Ishikawa (cell line): ENCODE results near the gene CCDC146.

Source experiments
- CEBPB ChIP-seq: IDR thresholded peaks from 2 replicates; pipeline ENCODE4 v1.6.1; 2012
- CREB1 ChIP-seq: IDR thresholded peaks from 2 replicates; pipeline ENCODE4 v1.6.1; 2012; ENCODE audit warnings: low read depth
- EGR1 ChIP-seq: IDR thresholded peaks from 2 replicates; pipeline ENCODE4 v1.6.1; 2012
- EP300 ChIP-seq: IDR thresholded peaks from 2 replicates; pipeline ENCODE4 v1.6.1; 2012; ENCODE audit warnings: borderline replicate concordance
- FOXM1 ChIP-seq: IDR thresholded peaks from 2 replicates; pipeline ENCODE4 v1.6.1; 2012; ENCODE audit warnings: low read depth, borderline replicate concordance
- NFIC ChIP-seq: IDR thresholded peaks from 2 replicates; pipeline ENCODE4 v1.6.1; 2012
- RAD21 ChIP-seq: IDR thresholded peaks from 2 replicates; pipeline ENCODE4 v1.6.1; 2012; ENCODE audit warnings: low read depth
- TAF1 ChIP-seq: IDR thresholded peaks from 2 replicates; pipeline ENCODE4 v1.6.1; 2012; ENCODE audit warnings: low read depth, mild to moderate bottlenecking
- TCF12 ChIP-seq: IDR thresholded peaks from 2 replicates; pipeline ENCODE4 v1.6.1; 2012; ENCODE audit warnings: low read depth
- TEAD4 ChIP-seq: IDR thresholded peaks from 2 replicates; pipeline ENCODE4 v1.6.1; 2012
- YY1 ChIP-seq: IDR thresholded peaks from 2 replicates; pipeline ENCODE4 v1.6.1; 2012; ENCODE audit warnings: low read depth
- ZBTB7A ChIP-seq: IDR thresholded peaks from 2 replicates; pipeline ENCODE4 v1.6.1; 2012; ENCODE audit warnings: low read depth
- TF ChIP-seq, protein P1 (sequence below): IDR thresholded peaks from 2 replicates; pipeline ENCODE4 v1.6.1; 2012
- TF ChIP-seq, protein P2 (sequence below): IDR thresholded peaks from 2 replicates; pipeline ENCODE4 v1.6.1; 2012; ENCODE audit warnings: low read depth, mild to moderate bottlenecking
- TF ChIP-seq, protein P3 (sequence below): IDR thresholded peaks from 2 replicates; pipeline ENCODE4 v1.6.1; 2012

CCDC146 gene

DNA sequence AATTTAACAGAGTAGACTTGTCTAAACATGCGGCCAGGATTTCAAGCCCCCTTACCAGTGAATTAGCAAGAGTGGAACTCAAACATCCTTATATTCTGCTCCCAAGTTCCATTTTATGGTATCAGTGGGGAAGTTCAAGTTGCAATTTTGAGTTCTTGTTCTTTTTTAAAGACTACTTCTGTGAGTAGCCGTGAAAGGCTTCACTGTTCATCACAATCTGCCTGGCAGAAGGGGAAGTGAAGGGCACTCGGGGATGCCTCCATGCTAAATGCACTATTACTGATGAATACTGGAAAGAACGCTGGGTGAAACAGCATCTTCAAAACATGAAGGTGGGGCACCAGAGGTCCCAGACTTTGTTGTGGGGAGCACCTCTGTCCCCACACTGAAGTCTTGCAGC, 99.7 kb downstream of the CCDC146 start:
- TF ChIP-seq TEAD4 (no peak), TCF12 (no peak), CEBPB (no peak), YY1 (no peak), RAD21 (no peak), EGR1 (no peak), TAF1 (no peak), NFIC (no peak), FOXM1 (no peak), EP300 (no peak), CREB1 (no peak), ZBTB7A (no peak)
- TF ChIP-seq, protein P1, sequence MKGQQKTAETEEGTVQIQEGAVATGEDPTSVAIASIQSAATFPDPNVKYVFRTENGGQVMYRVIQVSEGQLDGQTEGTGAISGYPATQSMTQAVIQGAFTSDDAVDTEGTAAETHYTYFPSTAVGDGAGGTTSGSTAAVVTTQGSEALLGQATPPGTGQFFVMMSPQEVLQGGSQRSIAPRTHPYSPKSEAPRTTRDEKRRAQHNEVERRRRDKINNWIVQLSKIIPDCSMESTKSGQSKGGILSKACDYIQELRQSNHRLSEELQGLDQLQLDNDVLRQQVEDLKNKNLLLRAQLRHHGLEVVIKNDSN, result no peak
- TF ChIP-seq, protein P2, sequence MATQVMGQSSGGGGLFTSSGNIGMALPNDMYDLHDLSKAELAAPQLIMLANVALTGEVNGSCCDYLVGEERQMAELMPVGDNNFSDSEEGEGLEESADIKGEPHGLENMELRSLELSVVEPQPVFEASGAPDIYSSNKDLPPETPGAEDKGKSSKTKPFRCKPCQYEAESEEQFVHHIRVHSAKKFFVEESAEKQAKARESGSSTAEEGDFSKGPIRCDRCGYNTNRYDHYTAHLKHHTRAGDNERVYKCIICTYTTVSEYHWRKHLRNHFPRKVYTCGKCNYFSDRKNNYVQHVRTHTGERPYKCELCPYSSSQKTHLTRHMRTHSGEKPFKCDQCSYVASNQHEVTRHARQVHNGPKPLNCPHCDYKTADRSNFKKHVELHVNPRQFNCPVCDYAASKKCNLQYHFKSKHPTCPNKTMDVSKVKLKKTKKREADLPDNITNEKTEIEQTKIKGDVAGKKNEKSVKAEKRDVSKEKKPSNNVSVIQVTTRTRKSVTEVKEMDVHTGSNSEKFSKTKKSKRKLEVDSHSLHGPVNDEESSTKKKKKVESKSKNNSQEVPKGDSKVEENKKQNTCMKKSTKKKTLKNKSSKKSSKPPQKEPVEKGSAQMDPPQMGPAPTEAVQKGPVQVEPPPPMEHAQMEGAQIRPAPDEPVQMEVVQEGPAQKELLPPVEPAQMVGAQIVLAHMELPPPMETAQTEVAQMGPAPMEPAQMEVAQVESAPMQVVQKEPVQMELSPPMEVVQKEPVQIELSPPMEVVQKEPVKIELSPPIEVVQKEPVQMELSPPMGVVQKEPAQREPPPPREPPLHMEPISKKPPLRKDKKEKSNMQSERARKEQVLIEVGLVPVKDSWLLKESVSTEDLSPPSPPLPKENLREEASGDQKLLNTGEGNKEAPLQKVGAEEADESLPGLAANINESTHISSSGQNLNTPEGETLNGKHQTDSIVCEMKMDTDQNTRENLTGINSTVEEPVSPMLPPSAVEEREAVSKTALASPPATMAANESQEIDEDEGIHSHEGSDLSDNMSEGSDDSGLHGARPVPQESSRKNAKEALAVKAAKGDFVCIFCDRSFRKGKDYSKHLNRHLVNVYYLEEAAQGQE, result no peak
- TF ChIP-seq, protein P3, sequence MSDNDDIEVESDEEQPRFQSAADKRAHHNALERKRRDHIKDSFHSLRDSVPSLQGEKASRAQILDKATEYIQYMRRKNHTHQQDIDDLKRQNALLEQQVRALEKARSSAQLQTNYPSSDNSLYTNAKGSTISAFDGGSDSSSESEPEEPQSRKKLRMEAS, result no peak

DNA sequence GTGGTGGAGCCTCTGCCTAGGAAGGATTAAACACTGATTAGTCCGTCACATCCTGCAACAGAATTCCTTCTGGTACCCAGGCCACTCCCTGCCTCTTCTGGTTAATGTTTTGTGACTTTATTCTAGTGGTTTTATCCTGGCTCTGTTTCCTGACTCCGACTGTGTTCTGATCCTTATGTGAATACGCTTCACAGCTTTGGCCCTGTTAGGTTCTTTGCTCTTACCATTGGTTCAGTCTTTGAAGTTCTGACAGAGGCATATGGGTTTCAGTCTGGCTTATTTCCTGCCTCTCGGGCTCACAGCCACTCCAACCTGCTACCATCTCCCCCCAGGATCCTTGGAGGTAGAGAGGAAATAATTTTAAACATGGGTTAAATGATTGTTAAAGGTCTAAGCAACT, 100.4 kb downstream of the CCDC146 start:
- no peak for TF ChIP-seq TAF1
- TF ChIP-seq ZBTB7A, result no peak
- TF ChIP-seq, protein P2, result no peak
- TF ChIP-seq EP300, result no peak
- TF ChIP-seq TCF12, result no peak
- no peak for TF ChIP-seq EGR1
- TF ChIP-seq NFIC, result no peak
- TF ChIP-seq CREB1, result no peak
- TF ChIP-seq, protein P3, result no peak
- no peak for TF ChIP-seq YY1
- no peak for TF ChIP-seq FOXM1
- TF ChIP-seq RAD21, result no peak
- TF ChIP-seq, protein P1, result no peak
- no peak for TF ChIP-seq CEBPB
- TF ChIP-seq TEAD4, result no peak

DNA sequence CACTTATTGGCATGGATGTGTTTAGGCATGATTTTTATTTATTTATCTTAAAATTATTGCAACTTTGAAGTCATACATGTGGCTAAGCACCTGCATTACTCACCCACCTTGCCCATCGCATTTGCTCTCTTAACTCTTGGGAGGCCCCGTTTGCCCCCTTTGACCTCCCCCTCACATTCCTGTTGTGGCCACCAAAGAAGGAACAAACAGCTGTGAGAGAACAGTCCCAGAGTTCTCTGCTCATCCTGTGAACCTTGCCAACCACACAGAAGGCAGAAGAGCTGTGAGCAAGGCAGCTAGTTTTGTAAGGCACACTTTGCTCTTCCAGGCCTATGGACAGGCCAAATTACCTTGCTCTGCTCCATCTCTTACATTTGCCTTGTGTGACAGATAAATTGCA, 100.8 kb downstream of the CCDC146 start:
- no peak for TF ChIP-seq TEAD4
- TF ChIP-seq ZBTB7A, result no peak
- TF ChIP-seq, protein P3, result no peak

DNA sequence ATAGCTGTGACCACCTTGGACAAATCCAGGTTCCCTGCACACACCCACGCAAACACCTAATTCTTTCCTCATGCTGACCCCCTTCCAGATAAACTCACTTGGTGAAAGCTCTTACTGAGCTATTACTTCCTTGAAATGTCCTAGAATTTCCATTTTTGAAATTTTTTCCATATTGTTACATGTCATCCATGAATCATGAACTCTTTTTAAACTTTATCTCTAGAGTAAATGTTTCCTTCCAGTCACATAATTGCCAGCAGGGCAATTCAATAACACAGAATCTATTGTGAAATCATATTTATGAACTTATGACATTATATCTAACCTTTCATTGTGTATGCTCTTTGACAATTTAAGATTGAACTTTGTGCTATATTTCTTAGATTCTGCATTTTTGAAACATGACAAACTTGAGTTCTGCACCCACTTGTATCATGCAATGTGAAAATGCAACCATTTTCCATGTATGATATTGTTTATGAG, 104.0 kb downstream of the CCDC146 start:
- no peak for TF ChIP-seq CEBPB
- TF ChIP-seq YY1, result no peak
- no peak for TF ChIP-seq TEAD4
- TF ChIP-seq EP300, result no peak
- TF ChIP-seq, protein P2, result no peak
- TF ChIP-seq EGR1, result no peak

DNA sequence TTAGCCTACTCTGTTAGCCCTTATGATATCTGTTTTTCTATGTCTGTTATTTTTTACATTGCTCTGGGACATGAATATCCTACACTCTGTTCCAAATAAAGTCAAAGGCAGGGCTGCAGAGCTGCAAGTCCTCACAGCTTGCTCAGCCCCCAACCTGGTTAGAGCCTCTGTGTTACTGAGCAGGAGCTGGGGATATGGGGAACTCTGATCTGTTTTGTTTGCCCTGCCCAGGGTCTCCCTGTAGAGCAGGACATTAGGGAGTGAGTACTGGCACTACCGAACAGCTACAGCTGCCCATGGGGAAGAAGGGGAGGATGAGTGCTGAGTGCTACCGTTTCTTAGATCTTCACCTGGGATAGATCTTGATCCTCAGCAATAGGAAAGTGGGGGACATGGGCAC, 110.1 kb downstream of the CCDC146 start:
- TF ChIP-seq TAF1 (no peak), YY1 (no peak), CREB1 (no peak), EGR1 (no peak), EP300 (no peak), TCF12 (no peak), NFIC (no peak), RAD21 (no peak), TEAD4 (no peak), FOXM1 (no peak), ZBTB7A (no peak), CEBPB (no peak)
- TF ChIP-seq, protein P2, result no peak
- TF ChIP-seq, protein P1, result no peak
- TF ChIP-seq, protein P3, result no peak
